Muscle of arm (tissue), 12 donors: ENCODE results near the gene HPS6. TPM values are rescaled to one million over a fixed set of nuclear protein-coding genes. Genes with fewer than 3 reads are reported as not detected.

Source experiments
- DNase-seq: peaks from one replicate; pipeline ENCODE4 v3.0.0-alpha.2; 2013
- polyA plus RNA-seq, 12 donors: library from polyadenylated mRNA; unstranded; fragments of 120-200 nt; gene quantifications; one replicate each; pipeline ENCODE4 v1.2.1, GENCODE V29; 2013; ENCODE audit not compliant: insufficient read length in 12 of 12

The HPS6 gene
- polyA plus RNA-seq, 12 donors = 5.8 to 14.5 (median 7.9) TPM; not detected in 1

DNA sequence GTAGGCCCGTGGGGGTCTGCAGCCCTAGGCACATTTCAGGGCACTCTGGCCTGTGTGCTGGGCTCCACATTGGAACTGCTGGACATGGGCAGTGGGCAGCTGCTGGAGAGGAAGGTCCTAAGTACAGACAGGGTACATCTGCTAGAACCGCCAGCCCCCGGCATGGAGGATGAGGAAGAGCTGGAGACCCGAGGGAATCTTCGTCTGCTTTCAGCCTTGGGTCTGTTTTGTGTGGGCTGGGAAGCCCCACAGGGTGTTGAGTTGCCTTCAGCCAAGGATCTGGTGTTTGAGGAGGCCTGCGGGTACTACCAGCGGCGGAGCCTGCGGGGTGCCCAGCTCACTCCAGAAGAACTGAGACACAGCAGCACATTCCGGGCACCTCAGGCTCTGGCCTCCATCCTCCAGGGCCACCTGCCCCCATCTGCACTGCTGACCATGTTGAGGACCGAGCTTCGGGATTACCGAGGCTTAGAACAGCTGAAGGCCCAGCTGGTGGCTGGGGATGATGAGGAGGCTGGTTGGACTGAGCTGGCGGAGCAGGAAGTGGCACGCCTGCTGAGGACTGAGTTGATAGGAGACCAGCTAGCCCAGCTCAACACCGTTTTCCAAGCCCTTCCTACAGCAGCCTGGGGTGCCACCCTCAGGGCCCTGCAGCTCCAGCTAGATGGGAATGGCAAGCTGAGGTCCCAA, 1.4 kb downstream of the HPS6 start:
- no peak for DNase-seq

DNA sequence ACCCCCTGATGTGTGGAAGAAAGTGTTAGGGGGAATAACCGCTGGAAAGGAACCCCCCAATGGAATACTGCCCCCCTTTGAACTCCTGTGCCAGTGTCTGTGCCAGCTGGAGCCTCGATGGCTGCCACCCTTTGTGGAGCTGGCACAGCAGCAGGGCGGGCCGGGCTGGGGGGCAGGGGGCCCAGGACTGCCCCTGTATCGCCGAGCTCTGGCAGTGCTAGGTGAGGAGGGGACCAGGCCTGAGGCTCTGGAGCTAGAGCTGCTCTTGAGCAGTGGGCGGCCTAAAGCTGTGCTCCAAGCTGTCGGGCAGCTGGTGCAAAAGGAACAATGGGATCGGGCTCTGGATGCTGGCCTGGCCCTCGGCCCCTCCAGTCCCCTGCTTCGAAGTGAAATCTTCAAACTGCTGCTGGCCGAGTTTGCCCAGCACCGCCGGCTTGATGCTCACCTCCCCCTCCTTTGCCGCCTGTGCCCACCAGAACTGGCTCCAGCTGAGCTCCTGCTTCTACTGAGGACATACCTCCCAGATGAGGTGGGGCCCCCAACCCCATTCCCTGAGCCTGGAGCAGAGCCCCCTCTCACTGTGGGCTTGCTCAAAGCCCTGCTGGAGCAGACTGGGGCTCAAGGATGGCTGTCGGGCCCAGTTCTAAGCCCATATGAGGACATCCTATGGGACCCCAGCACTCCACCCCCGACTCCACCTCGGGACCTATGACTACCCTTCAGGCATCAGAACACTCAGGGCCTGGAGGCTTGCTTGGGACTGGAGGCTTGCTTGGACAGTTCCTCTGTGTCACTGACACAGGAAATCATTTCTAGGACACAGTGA, 2.2 kb downstream of the HPS6 start:
- DNase-seq = no peak

DNA sequence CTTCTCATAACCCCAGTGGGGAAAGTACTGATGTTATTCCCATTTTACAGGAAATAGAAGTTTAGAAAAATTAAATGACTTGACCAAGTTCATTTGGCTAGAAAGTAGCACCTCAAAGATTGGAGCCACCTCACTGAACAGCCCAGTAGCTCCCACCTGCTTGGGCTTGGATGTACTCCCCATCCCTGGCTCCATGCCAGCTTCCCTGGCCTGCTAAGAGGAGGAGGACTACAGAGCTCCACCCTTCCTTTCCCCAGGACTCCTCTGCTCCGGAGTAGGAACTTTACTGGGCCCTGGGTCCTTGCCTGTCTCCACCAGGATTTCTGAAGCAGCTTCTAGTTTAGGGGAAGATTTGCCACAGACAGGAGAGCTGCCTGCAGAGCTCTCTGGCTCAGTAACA, 3.1 kb downstream of the HPS6 start:
- DNase-seq = no peak

DNA sequence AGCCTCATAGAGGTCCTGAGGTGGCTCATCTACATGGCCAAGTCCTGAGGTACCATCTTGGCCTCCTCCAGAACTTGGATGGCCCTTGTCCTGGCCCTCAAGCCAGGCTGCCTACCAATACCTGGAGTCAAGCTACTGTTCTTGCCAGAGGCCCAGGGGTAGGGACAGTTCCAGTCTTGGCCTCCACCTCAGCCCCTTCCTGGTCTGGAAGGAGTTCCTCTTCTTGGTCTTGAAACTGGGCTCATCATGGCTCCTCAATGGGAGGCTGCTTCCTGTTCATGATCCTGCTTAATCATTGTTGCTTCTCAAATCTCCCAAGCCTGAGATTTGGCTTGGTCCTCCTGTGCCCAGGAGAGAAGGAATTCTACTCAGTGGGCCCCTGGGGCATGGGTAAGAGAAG, 3.9 kb downstream of the HPS6 start:
- DNase-seq = no peak

DNA sequence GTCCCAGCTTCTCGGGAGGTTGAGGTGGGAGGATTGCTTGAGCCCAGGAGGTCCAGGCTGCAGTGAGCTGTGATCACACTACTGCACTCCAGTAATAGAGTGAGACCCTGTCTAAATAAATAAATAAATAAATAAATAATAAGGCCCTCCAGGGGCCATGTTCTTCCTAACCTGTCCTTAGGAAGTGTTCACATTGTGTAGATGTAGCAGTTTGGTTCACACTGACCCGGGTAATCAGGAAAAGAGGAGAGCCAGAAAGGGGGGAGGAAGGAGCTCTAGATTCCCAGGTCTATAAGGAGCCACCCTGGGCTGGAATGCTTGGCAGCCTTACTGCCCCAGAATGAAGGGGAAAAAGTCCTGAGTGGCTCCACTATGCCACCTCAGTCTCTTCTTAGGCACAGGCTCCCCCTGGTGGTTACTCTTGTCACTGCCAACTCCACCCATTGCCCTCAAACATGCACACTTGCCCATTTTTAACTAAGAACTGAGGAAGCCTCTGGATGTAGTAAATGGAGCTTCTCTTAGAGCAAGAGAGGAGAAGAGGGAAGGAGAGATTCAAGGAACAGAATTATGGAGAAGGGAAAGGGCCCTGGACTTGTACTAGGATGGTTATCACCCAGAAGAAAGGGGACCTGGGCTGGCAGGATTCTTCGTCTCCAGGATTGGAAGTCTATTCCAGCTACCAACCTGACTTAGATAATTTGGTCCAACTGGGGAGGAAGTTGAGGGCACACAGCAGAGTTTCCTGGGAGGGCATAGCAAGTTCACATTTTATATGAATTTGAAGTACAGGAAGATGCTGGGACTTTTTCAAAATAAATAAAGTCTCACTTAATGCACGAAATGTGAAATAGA, 7.8 kb downstream of the HPS6 start:
- peak; percentile 73 for DNase-seq

DNA sequence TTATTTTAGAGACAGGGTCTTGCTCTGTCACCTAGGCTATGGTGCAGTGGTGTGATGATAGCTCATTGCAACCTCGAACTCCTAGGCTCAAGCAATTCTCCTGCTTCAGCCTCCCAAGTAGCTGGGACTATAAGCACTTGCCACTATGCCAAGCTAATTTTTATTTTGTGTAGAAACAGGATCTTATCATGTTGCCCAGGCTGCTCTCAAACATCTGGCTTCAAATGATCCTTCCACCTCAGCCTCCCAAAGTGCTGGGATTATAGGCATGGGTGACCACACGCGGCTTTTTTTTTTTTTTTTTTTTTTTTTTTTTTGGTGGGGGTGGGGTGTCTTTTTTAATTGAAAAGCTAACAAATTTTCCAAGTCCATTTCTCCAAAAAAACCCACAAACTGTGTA, 18.4 kb downstream of the HPS6 start:
- no peak for DNase-seq

DNA sequence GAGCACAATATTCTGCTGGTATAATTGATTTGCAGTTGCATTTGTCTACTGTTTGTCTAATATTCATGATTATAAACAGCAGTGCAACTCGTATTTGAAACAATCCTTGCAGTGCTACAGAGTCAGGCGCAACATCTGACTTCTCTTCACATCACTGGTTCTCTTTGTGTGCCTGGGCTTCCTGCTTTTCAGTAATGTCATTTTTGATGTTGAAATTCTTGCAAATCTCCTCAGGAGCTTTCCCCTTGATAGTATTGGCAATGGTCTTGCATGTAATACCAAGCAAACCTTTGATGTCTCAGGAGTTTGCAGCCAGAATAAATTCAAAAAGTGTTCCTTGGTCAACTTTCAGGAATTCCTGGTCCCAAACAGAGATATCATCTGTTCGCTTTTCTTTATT, 20.2 kb downstream of the HPS6 start:
- DNase-seq = no peak

DNA sequence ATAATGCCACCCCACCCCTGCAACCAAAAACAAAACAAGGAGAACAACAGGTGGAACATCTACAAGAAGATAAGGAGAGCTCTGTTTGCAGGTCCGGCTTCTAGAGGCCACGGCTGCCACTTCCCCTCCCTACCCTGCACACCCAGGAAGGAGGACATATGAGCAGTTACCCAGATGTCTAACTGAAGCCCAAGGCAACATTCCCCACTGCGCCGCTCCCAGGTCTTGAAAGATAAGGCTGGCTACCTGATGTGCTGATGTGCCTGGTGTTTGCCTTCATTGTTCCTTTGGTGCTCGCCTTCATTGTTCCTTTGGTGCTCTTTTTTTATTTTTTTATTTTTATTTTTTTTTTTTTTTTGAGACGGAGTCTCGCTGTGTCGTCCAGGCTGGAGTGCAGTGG, 21.0 kb downstream of the HPS6 start:
- no peak for DNase-seq

DNA sequence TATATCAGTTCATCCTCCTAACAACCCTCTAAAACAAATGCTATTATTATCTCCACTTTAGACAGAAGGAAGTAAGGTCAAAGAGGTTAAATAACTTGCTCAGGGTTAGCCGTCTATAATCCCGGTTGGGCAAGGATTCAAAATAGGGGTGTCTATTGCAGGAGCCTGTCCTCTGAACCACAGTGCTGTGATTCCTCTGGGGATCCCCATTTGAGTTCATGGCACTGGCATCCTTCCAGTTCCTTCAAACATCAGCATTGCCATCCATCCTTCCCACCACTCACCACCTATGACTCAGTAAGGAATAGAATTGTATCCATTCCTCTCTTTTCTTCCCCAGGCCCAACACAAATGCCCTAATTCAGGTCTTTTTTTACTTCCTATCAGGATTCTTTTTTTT, 25.6 kb downstream of the HPS6 start:
- DNase-seq = no peak

DNA sequence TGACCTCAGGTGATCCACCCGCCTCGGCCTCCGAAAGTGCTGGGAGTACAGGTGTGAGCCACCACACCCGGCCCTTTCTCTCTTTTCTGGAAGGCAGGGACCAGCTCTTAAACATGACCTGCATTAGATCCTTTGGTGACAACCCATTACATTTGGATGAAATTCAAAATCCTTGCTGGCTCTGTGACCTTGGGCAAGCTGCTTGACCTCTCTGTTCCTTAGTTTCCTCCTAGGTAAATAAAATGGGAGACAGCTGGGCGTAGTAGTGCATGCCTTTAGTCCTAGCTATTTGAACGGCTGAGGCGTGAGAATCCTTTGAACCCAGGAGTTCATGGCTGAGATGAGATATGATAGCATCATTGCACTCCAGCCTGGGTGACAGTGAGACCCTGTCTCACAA, 31.3 kb downstream of the HPS6 start:
- DNase-seq = no peak

DNA sequence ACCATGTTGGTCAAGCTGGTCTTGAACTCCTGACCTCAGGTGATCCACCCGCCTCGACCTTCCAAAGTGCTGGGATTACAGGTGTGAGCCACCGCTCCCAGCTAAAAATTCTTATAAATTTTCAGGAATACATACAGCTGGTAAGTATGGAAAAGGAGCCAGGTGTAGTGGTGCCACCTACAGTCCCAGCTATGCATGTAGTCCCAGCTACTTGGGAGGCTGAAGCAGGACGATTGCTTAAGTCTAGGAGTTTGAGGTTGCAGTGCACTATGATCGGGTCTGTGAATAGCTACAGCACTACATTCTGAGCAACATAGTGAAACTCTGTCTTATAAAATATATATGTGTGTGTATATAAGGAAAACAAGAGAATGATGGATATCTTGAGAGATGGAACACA, 36.0 kb downstream of the HPS6 start:
- DNase-seq = no peak

DNA sequence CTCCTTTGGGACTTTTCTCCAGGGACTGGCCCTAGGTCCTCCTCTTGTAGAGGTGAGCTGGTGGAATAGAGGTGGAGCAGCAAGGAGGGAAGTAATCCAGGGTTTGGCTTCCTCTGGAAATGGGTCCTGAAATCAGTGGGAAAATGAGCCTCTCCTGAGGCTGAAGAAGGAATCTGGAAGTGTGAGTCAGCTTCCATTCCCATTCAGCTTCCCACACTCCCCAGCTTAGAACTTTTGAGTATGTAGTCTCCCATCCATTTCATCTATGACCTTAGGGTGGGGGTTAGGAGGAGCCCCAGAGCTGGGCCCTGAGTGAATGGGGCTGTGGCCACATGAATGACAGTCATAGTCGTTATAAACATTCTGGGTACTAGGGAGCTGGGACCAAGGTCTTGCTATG, 37.3 kb downstream of the HPS6 start:
- DNase-seq = no peak

DNA sequence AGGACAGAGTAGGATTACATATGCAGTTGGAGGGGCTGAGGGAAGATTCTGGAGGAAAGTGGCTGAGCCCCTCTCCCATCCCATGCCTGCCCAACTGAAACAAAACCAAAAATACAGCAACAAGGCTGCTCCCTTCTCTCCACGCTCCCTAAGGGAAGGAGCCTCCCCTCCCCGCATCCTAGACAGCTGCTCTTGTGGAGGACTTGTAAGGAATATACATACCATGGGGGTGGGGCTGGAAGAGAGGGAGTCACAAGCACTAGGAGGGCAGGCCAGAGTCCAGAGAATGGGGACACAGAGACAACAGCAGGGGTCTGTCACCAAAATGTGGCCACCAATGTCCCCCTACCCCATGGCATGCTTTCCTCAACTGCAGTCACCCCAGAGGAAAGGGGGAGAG, 41.8 kb downstream of the HPS6 start:
- DNase-seq = no peak

DNA sequence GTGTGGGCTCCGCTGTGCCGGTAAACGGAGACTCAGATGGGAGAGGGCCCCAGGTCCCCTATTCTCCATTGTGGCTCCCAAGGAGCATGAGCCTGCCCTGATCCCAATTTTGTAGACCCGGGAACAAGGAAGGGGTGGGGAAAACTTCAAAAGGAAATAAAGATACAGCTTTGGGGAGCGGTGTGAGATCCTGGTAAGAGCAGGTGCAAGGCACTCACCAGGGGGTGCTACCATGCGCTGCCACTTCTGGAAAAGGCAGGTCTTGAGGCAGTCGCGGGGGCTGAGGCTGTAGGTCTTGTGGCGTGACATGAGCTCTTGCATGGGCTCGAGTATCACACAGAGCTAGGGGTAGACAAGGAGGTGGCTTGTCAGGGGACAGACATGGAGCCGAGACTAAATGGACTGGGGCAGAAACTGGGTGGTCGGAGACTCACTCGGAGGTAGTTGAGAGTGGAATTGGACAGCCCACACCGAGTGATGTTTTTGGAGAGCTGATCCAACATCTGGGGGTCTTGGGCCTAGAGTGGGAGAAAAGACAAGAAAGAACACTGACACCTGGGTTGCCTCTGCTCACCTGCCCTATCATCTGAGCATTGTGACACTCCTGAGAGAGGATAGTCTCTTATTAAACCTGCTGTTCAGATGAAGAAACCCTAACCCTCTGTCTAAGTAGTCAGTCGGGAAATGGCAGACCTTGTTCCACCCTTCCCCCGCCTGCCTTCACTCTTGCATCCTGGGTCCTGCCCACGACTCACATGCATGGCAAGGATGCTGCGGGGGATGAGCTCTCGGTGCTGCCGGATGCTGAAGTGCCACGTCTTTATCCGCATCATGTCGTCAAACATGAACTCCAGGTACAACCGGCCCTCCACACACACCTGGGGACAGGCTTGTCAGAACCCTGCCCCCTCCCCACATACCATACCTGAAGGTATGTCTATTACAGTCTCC, 44.3 kb downstream of the HPS6 start:
- DNase-seq = no peak

DNA sequence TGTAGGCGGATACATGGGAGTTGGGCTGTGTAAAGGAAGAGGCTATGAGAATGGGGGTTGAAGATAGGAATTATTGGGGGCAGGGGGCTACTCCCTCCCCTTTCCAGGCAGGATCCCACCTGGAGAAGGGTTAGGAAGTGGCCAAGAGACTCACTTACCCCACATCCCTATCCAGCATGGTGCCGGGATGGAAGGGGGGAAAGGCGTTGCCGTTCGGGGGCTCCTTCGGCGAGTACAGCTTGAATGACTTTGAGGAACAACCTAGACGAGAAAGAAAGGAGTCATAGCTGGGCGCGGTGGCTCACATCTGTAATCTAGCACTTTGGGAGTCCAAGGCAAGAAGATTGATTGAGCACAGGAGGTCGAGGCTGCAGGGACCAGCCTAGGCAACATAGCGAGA, 46.1 kb downstream of the HPS6 start:
- no peak for DNase-seq

DNA sequence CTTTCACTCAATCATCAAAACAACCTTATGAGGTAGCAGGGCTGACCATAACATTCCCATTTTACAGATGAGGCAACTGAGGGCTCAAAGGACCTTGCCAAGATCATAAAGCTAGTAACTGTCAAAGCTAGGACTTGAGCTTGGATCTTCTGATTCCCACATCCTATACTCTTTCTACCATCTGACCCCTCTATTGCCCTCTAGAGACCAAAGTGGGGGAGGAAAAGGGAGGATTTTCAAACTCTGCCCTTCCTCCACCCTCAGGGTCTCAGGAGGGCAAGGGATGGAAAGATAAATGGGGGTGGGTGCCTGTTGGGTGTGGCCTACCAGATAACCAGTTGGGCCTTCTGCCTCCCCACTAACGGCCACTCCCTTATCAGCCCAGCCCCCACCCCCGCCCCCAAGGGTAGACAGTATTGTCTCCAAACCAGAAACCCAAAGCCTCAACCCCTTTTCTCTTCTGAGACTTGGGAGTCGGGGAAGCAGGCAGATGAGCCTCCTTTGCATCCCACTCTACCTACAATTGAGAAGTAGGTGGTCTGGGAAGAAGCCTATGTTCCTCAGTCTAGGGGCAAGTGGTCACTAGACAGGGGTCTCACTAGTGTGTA, 47.2 kb downstream of the HPS6 start:
- no peak for DNase-seq

DNA sequence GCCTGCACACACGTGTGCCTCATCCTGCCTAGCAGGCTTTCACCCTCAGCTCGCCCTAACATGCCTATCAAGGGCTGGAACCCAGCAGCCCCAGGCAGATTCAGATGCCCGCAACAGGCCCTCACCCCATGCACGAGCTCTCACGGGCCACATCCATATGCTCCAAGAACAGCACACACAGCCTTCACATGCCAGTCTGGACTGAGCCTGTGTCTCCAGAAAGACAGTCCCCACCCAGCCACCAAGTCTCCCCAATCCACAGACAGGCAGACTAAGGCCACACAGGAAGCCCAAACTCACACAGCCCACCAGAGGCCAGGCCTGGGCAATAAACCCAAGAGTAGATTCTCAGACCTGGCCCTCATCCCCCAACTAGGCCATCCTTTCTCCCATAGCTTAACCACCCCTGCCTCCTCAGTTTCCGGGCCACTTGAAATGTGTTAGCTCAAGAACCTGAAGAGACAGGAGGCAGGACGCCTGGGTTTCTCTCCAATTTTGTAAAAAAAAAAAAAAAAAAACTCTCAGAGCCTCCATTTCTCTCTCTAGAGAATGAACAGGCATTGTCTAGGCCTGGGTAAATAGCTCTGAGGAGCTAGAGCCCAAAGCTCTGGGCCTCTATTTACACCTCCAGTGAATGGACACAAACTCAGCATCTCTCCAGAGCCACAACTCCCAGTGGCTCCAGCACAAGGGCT, 48.3 kb downstream of the HPS6 start:
- no peak for DNase-seq

DNA sequence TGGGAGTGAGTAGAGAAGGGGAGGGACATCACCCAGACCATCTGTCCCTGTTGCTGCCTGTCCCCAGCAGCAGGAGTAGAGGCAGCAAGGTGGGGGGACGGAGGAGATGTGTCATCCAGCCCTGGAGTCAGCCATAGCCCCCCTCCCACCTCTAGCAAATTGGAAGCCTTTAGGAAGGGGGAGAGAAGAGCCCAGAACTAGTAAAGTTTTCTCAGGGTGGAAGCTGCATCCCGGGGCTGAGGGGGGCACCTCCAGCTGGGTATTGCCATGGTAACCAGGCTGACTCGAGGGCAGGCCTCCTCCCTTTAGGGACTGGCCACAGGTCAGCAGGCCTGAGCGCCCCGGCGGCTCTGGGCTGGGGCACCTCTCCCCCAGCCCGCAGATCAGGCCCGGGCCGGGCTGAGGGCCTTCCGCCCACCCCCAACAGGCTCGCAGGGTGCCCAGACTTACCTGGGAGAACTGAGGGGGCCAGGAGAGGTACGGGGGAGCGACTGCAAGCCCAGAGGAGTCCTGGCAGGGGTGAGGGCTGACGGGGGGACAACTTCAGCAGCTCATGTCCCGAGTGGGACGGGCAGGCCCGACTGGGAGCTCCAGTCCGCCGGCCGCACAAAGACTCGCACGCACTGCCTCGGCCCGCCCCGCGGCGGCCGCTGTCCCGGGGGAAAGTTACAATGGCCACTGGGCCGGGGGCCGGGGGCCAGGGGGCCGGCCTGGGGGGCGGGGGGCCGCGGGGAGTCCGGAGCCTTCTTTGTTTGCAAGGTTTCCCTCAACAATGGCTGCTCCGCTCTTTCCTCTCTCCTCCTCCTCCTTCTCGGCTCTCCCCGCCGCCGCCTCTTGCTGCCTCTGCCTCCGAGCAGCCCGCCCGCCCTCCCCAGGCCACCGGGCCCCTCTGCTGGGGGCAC, 49.1 kb downstream of the HPS6 start:
- peak; percentile 22 for DNase-seq
